Central memory CD8-positive, alpha-beta T cell (primary cell): ENCODE measurements around the gene SEZ6L.

Experiments
- ATAC-seq: fragments of 150-1000 bp; cut with Tn5 transposase; replicated peaks from 2 replicates; pipeline ENCODE4 v1.10.0; 2022; ENCODE audit warnings: mild to moderate bottlenecking, moderate FRiP score, moderate number of reproducible peaks; ENCODE audit not compliant: poor library complexity, severe bottlenecking; ENCODE audit errors: extremely low read depth
- DNase-seq, 2 donors: peaks; one replicate each; pipeline ENCODE4 v3.0.0; 2021; ENCODE audit warnings: low spot score in 2 of 2
- H3K27ac Mint-ChIP-seq: one replicate; pipeline ENCODE4 v1.8.0; 2022; ENCODE audit warnings: low read depth, mild to moderate bottlenecking, moderate library complexity, mixed read lengths
- H3K27me3 Mint-ChIP-seq: one replicate; pipeline ENCODE4 v1.8.0; 2022; ENCODE audit warnings: mixed read lengths
- H3K36me3 Mint-ChIP-seq: one replicate; pipeline ENCODE4 v1.8.0; 2022; ENCODE audit warnings: mild to moderate bottlenecking, moderate library complexity, mixed read lengths; ENCODE audit not compliant: insufficient read depth
- H3K4me1 Mint-ChIP-seq: one replicate; pipeline ENCODE4 v1.8.0; 2022; ENCODE audit warnings: mixed read lengths
- H3K4me3 Mint-ChIP-seq: one replicate; pipeline ENCODE4 v1.8.0; 2022; ENCODE audit warnings: mild to moderate bottlenecking, moderate library complexity, mixed read lengths
- H3K9me3 Mint-ChIP-seq: one replicate; pipeline ENCODE4 v1.8.0; 2022; ENCODE audit warnings: mixed read lengths

Gene SEZ6L

DNA sequence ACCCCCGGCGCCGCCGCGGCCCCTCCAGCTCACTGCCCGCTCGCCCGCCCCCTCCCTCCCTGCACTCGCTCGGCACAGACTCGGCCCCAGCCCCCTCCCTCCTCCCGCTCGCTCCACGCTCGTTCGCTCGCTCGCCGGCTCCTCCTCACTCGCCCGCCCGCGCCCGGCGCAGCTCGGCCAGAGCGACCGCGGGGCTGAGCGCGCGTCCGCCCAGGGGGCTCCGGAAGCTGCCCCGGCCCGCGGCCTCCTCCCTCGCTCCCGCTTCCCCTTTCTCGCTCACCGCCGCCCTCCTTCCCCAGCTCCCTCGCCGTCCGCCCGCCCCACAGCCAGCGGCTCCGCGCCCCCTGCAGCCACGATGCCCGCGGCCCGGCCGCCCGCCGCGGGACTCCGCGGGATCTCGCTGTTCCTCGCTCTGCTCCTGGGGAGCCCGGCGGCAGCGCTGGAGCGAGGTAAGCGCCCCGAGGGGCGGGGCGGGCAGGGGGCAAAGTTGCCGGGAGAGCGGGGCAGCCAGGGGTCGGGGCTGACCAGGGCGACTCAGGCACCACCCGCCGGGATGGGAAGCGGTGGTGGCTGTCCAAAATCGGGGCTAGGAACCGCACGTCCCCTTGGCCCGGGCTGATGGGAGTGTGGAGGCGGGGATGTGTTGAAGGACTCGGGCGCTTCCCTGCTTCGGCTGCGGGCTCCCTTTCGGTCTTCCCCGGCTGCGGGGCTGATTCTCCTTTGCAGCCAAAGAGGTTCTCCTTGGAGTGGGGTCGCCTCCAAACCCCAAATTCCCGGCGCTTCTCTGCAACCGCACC, at the start of gene SEZ6L:
TSS of gene SEZ6L (plus strand) at position 148 of the 797 bp plus-strand sequence. CDS start at position 356, 208 bp downstream.
- peak within 1 kb of the TSS; percentile 41 for H3K4me3 Mint-ChIP-seq
- DNase-seq (no peak), ATAC-seq (no peak)

DNA sequence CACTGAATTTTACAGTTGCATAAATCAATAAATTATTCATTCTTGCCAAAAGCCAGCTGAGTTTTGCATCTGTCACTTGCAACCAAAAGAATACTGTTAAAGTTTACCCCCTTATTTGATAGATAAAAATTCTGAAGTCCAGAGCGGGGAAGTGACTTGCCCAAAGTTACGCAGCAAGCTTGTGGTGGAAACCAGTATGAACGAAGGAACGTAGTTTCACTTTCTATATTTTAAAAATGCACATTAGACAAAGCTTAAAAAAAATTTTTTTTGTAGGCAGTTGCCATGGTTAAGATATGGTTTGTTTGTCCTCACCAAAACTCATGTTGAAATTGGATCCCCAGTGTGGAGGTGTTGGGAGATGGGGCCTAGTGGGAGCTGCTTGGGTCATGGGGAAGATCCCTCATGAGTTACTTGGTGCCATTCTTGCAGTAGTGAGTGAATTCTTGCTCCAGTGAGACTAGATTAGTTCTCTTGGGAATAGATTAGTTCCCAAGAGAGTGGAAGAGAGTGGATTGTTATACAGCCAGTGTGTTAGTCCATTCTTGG, 46.3 kb upstream of the SEZ6L start:
- DNase-seq, result no peak
- H3K36me3 Mint-ChIP-seq, result no peaks in the 10 kb centered on the region
- peak overlapping the region; percentile 12 for H3K4me3 Mint-ChIP-seq
- H3K9me3 Mint-ChIP-seq, result no peaks in the 10 kb centered on the region
- peaks cover 13% of the 10 kb centered on the region for H3K27me3 Mint-ChIP-seq
- H3K27ac Mint-ChIP-seq, result no peak overlapping the region
- no peaks in the 10 kb centered on the region for H3K4me1 Mint-ChIP-seq
- ATAC-seq, result no peak

More for the DNA sequence above, at the start of gene SEZ6L:
- Mint-ChIP-seq H3K9me3 (no peaks in the 10 kb centered on the region), H3K36me3 (no peaks in the 10 kb centered on the region), H3K27ac (no peak within 1 kb of the TSS), H3K27me3 (peaks cover 93% of the 10 kb centered on the region), H3K4me1 (no peaks in the 10 kb centered on the region)

DNA sequence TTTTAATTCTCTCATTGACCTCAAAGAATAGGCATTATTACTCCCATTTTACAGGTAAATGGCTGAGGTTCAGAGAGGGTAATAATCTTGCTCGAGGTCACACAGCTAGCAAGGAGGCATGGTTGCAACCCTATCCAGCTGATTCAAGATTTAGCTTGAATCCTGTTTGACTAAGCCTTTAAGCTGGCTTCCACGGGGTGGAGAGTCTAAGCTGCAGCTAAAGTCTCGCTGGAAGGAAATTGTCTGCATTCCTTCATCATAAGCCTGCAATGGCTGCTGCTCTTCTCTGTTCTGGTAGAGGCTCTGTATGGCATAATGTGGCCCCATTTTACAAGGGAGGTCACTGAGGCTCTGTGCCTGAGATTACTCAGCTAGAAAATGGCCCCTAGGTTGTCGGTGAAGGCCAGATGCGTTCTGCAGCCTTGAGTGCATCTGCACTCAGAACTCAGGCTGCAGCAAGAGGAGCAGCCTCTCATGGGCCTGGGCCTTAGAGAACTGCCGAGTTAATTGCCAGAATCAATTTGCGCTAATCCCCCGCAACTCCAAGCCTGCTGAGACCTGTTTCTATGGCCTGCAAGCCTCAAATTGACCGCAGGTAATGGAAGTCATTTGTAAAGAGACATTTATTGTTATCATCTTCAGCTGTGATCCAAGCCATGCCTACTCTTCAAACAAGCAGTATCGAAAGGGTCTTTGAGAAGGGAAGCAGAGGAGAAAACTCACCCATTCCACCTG, 44.1 kb upstream of the SEZ6L start:
- Mint-ChIP-seq H3K27ac (no peak overlapping the region), H3K9me3 (no peaks in the 10 kb centered on the region), H3K4me3 (no peak overlapping the region), H3K36me3 (no peaks in the 10 kb centered on the region), H3K27me3 (peaks cover 8% of the 10 kb centered on the region), H3K4me1 (no peaks in the 10 kb centered on the region)
- ATAC-seq (no peak), DNase-seq (no peak)

DNA sequence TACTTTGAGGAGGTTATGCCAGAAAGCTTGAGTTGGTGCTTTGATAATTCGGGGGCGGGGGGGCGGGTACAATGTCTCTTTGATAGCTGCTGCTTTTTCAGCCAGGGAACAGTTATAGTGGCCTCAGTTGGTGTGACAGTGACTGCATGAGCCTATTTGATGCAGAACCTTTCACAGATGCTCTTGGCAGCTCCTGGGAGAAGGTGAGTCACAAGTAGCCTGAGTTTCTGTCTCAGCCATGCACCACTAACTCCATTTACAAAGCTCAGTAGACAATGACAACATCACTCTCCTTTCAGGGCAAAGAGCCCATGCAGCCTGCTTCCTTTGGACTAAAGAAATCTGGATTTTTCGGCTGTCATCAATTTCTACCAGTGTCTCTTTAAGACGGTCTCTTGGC, 42.1 kb upstream of the SEZ6L start:
- H3K27ac Mint-ChIP-seq, result no peak overlapping the region
- ATAC-seq (no peak), DNase-seq (no peak)
- H3K4me3 Mint-ChIP-seq, result no peak overlapping the region
- H3K27me3 Mint-ChIP-seq, result no peaks in the 10 kb centered on the region
- H3K4me1 Mint-ChIP-seq, result no peaks in the 10 kb centered on the region
- H3K9me3 Mint-ChIP-seq, result no peaks in the 10 kb centered on the region
- no peaks in the 10 kb centered on the region for H3K36me3 Mint-ChIP-seq

DNA sequence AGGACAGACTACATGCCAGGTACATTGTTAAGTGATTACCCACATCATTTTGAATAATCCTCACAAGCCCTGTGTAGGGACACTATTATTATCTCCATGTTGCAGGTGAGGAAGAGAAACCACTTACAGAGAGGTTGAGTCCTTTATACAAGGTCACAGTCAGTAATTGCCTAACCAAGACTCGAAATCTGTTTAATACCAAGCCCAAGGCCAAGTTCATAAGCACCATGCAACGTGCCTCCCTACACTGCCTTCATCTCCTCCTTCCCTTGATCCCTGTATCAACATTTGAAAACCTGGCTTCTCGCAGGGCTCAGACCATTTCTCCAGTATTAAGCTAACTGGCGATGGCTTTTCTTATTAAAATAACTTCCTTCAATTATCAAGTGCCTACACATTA, 41.7 kb upstream of the SEZ6L start:
- Mint-ChIP-seq H3K9me3 (no peaks in the 10 kb centered on the region), H3K27ac (no peak overlapping the region), H3K36me3 (no peaks in the 10 kb centered on the region), H3K27me3 (no peaks in the 10 kb centered on the region), H3K4me1 (no peaks in the 10 kb centered on the region), H3K4me3 (no peak overlapping the region)
- no peak for DNase-seq
- no peak for ATAC-seq

DNA sequence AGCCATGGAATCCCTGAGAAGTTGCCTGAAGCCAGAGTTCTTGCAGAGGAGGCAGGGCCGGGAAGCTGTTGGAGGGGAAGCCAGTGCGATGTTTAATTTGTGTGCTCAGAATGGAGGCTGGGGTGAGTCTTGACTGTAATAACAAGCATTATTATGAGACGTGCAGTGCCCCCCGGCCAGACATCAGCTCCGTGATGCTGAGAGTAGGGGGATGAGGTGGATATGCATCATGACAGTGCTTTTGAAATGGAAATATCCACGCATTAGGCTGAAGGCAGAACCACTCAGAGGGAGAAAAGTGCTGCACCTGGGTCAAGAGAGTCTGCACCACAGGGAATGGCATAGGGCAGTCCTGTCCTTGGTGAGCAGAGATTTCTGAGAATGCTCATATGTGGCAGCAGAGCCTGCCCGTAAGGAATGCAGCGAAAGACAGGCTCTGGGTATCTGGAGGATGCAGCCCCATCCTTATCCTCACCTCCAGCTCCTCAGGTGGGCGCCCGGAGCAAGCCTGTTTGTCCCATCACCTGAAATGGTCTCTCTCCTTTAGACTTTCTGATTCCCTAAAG, 37.6 kb upstream of the SEZ6L start:
- ATAC-seq (no peak), DNase-seq (no peak)
- Mint-ChIP-seq H3K9me3 (no peaks in the 10 kb centered on the region), H3K27me3 (no peaks in the 10 kb centered on the region), H3K4me3 (no peak overlapping the region), H3K4me1 (no peaks in the 10 kb centered on the region), H3K27ac (no peak overlapping the region), H3K36me3 (no peaks in the 10 kb centered on the region)

DNA sequence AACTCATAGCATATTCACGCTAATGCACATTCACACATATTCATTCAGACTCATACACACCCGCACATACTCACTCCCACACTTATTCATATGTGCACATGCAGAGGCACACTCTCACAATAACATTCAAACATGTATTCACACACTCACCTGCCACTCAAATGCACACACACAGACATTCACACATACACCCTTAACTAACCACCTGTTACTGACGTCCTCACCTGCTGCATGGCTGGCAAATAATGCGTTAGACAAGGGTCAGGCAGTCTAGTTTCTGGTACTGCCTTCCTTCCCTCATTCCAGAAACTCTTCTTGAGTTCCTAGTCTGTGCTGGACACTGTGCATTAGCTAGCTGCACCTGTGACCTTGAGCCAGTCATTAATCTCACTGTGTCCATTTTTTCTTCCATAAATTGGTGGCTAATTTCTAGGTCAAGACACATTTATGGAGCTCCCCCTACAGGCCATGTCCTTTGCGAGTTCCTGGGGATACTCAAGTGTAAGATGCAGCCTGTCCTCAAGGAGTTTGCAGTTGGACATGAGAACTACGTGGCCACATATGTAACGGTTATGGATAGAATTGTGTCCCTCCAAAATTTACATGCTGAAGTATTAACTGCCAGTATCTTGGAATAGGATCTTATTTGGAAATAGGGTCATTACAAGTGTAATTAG, 34.5 kb upstream of the SEZ6L start:
- no peak overlapping the region for H3K4me3 Mint-ChIP-seq
- H3K4me1 Mint-ChIP-seq, result no peaks in the 10 kb centered on the region
- H3K27me3 Mint-ChIP-seq, result peaks cover 6% of the 10 kb centered on the region
- no peak overlapping the region for H3K27ac Mint-ChIP-seq
- no peaks in the 10 kb centered on the region for H3K9me3 Mint-ChIP-seq
- no peaks in the 10 kb centered on the region for H3K36me3 Mint-ChIP-seq
- ATAC-seq (no peak), DNase-seq (no peak)

DNA sequence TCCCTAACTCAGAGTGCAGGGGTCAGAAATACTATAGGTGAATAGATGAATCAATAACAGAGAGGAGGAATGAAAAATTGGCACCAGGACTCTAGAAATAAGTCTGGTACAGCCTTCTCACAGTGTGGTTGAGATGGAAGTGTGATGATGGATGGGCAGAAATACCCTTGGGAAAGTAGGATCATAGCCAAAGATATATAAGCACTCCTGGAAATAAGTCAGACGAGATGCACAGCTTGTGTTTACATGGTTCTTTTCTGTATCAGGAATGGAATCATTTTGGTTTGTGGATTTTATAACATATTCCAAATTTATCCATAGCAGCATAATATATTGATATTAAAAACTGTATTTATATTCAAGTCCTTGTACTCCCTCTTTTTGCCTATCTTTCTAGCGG, 33.5 kb upstream of the SEZ6L start:
- Mint-ChIP-seq H3K4me1 (no peaks in the 10 kb centered on the region), H3K9me3 (no peaks in the 10 kb centered on the region)

DNA sequence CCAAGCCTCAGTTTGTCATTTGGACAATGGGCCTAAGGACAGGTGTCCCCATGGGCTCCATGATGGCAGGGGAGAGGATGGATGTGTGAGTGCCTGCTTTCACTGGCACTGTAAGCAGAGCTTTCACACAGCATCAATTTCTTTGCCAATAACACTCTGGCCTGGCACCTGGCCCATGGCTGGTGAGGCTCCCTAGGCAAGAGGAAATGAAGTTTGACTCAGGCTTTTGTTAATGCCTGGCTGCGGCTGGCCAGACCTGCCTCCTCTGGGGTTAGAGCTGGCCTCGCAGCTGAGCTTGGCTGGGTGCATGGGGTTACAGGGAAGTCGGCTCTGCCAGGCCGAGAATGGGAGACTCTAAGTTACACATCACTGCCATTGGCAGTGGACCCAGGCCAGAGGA, 30.0 kb upstream of the SEZ6L start:
- peaks cover 39% of the 10 kb centered on the region for H3K27me3 Mint-ChIP-seq
- no peak overlapping the region for H3K27ac Mint-ChIP-seq
- no peaks in the 10 kb centered on the region for H3K36me3 Mint-ChIP-seq
- peaks cover 5% of the 10 kb centered on the region for H3K9me3 Mint-ChIP-seq
- ATAC-seq (no peak), DNase-seq (no peak)
- H3K4me1 Mint-ChIP-seq, result no peaks in the 10 kb centered on the region
- H3K4me3 Mint-ChIP-seq, result no peak overlapping the region

More for the DNA sequence above, 33.5 kb upstream of the SEZ6L start:
- no peak for DNase-seq
- Mint-ChIP-seq H3K27ac (no peak overlapping the region), H3K27me3 (peaks cover 17% of the 10 kb centered on the region), H3K4me3 (no peak overlapping the region), H3K36me3 (no peaks in the 10 kb centered on the region)
- no peak for ATAC-seq

DNA sequence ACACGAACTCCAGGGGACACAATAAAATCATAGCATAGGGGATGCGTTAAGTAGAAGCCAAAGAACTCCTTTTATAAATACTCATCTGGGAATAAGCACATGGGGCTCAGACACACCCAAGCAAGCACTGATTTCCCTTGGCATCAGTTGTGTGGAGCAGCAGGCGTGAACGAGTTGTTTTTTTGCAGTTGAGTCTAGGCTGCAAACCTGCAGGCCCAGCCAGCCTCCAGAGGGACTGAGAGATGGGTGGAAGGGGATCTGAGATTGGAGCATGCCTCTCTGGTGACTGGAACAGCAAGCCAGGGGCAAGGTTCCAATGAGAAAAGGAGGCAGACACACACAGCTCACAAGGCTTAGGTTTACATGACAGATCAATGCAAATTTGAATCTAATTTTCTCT, 27.4 kb upstream of the SEZ6L start:
- no peak for DNase-seq
- Mint-ChIP-seq H3K4me3 (no peak overlapping the region), H3K4me1 (no peaks in the 10 kb centered on the region), H3K27me3 (peaks cover 39% of the 10 kb centered on the region), H3K27ac (no peak overlapping the region), H3K36me3 (no peaks in the 10 kb centered on the region), H3K9me3 (peaks cover 5% of the 10 kb centered on the region)
- no peak for ATAC-seq

DNA sequence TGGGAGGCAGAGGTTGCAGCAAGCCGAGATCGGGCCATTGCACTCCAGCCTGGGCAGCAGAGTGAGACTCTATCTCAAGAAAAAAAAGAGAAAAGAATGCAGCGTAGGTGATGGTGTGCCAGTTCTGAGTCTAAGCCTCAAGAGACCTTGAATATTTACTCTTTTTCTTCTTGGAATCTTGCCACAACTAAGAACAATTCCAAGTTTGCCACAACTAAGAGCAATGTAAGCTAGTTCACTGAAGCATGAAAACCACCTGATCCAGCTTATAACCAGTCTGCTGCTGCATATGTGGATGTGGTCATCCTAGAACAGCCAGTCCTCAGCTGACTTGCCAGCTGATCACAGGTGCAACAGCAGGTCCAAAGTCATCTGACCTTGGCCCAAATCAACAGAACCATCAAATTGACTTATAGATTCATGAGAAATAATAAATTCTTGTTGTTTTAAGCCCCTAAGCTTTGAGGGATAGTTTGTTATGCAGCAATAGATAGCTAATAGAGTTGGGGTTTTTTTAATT, 25.4 kb upstream of the SEZ6L start:
- H3K36me3 Mint-ChIP-seq, result no peaks in the 10 kb centered on the region
- ATAC-seq, result no peak
- DNase-seq, result no peak
- H3K27me3 Mint-ChIP-seq, result peaks cover 53% of the 10 kb centered on the region
- H3K27ac Mint-ChIP-seq, result no peak overlapping the region
- no peak overlapping the region for H3K4me3 Mint-ChIP-seq
- H3K4me1 Mint-ChIP-seq, result no peaks in the 10 kb centered on the region
- peaks cover 5% of the 10 kb centered on the region for H3K9me3 Mint-ChIP-seq

DNA sequence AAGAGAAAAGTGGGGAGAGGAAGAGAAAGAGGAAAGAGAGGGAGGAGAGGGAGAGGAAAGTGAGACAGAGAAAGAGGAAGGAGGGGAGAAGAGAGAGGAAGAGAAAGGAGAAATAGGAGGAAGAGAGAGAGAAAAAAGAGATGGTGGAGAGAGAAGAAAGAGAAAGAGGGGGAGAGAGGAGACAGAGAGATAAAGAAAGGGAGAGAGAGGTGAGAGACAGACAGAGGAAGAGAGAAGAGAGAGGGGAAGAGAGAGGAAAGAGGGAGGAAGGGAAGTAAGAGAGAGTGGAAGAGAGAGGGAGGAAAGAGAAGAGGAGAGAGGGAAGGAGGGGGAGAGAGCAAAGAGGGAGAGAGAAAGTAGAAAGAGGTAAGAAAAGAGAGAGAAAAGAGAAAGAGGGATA, 9.4 kb upstream of the SEZ6L start:
- Mint-ChIP-seq H3K9me3 (no peaks in the 10 kb centered on the region), H3K27me3 (peaks cover 60% of the 10 kb centered on the region), H3K36me3 (no peaks in the 10 kb centered on the region), H3K4me3 (no peak overlapping the region), H3K4me1 (no peaks in the 10 kb centered on the region), H3K27ac (no peak overlapping the region)
- DNase-seq (no peak), ATAC-seq (no peak)
